IPS DF 6.9 (cell line): Measurements from ENCODE around the gene OR2S2.
"Not testable (repeated sequence)": the region's sequence is repeated elsewhere in the genome, so short reads cannot be mapped to it uniquely, and the experiment has no call there.

Experiments
- DNase-seq: peaks from one replicate; pipeline ENCODE4 v3.0.0-alpha.2; 2013; ENCODE audit warnings: low read depth, low spot score
- H3K27ac ChIP-seq: one replicate; pipeline ENCODE4 v1.5.1; 2013; ENCODE audit warnings: low read length, control low read depth
- H3K27me3 ChIP-seq: 2 replicates; pipeline ENCODE4 v1.6.1; 2013; ENCODE audit warnings: mild to moderate bottlenecking, low read length; ENCODE audit not compliant: control insufficient read depth, insufficient read depth
- H3K36me3 ChIP-seq: 2 replicates; pipeline ENCODE4 v1.6.1; 2013; ENCODE audit warnings: low read length; ENCODE audit not compliant: control insufficient read depth, insufficient read depth
- H3K4me1 ChIP-seq: 2 replicates; pipeline ENCODE4 v1.6.1; 2013; ENCODE audit warnings: low read length; ENCODE audit not compliant: control insufficient read depth, insufficient read depth
- H3K4me3 ChIP-seq: 2 replicates; pipeline ENCODE4 v1.5.1; 2013; ENCODE audit warnings: mild to moderate bottlenecking, low read length
- H3K9me3 ChIP-seq: 2 replicates; pipeline ENCODE4 v1.6.1; 2013; ENCODE audit warnings: low read length, inconsistent platforms; ENCODE audit not compliant: control insufficient read depth, insufficient read depth
- WGBS: extraction: QIAGEN DNeasy Blood & Tissue Kit; methylation state at CpG from one replicate; pipeline ENCODE4 v1.1.7; 2013; ENCODE audit warnings: mixed read lengths, missing lambda C conversion rate; ENCODE audit not compliant: insufficient read length, insufficient coverage; 5-methylcytosine and 5-hydroxymethylcytosine counted together

The OR2S2 gene, protein sequence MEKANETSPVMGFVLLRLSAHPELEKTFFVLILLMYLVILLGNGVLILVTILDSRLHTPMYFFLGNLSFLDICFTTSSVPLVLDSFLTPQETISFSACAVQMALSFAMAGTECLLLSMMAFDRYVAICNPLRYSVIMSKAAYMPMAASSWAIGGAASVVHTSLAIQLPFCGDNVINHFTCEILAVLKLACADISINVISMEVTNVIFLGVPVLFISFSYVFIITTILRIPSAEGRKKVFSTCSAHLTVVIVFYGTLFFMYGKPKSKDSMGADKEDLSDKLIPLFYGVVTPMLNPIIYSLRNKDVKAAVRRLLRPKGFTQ

DNA sequence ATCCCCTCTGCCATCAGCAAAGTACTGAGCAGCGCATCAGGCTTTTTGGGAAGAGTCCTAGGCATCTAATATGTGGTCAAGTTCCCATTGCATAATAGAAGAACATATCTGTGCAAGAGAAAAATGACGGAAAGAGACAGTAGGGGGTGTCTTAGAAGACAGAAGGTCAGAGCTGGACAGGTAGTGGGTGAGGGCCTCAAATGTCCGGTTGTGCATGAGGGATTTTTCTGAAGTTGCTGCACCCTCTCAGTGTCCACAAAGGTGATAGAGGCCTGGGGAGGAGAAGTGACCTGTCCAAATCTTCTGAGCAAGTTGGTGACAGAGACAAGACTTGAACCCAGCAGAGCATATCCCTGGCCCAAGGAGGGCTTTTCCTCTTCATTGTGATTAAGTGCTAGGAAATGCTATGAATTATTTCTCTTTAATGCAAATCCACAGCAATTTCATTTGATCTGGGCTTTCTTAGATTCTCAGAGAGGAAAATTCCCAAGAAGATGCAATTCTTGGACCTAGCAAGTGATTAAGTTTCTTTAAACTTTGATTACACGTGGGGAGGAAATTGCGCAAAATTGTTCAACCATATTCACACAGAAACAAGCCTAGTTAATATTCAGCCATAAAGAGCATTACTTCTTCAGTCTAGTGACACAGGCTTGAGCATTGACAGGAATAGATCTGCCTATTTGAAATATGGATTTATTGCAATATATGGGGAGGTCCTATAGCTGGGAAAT is at the start of gene OR2S2:
Gene OR2S2 (minus strand): TSS at position 51 of the 734 bp plus-strand sequence. CDS start 56 bp downstream, outside the sequence.
- peaks cover 2% of the 10 kb centered on the region for H3K4me1 ChIP-seq
- H3K27me3 ChIP-seq = no peaks in the 10 kb centered on the region
- no CpG with 5 or more reads among the region's 5 CpGs for WGBS
- no peaks in the 10 kb centered on the region for H3K36me3 ChIP-seq
- no peak for DNase-seq
- H3K27ac ChIP-seq = no peak within 1 kb of the TSS
- H3K9me3 ChIP-seq = no peaks in the 10 kb centered on the region
- no peak within 1 kb of the TSS for H3K4me3 ChIP-seq

- WGBS = no CpG with 5 or more reads among the region's 1 CpG
Measured at GRCh38 chr9:36007316-36007708, 49.4 kb upstream of the OR2S2 start.

DNA sequence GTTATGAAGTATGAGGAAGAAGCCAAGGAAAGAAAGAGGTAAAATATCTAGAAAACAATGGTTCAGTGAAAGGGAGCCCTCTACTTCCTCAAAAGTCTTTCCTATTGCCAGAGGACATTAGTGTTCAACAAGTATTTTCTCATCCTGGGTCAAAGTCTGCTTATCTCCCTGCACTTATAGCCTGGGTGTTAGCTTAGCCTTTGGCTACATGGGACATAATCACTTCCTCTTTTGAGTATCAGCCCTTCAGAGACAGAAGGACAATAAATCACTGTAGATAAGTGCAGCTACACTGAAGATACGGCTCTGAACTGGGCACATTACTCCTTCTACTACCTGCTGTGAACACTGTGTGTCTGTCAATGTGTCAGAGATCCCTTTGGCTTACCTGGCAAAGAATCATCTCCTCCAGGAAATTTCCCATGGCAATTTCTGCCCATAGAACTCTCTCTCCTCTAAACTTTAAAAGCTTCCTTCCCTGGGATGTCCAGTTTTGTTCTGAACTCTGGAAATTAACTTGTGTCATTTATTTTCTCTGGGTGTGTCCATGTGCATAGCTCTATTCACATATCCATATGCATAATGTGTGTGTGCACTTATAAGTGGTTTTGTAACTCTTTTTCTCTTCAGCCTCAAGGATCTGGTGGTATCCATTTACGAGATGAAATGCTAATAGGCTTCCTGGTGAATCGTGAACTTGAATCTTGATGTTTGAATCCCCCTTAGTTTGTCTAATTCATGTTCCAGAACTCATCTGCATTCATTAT is 48.8 kb upstream of the OR2S2 start:
- WGBS = no CpG with 5 or more reads among the region's 3 CpGs
- Histone ChIP-seq H3K27me3 (no peaks in the 10 kb centered on the region), H3K4me3 (no peak overlapping the region), H3K4me1 (no peaks in the 10 kb centered on the region), H3K9me3 (no peaks in the 10 kb centered on the region), H3K36me3 (no peaks in the 10 kb centered on the region), H3K27ac (no peak overlapping the region)
- DNase-seq = no peak

More at GRCh38 chr9:36007316-36007708, 49.4 kb upstream of the OR2S2 start:
- no peak for DNase-seq
- Histone ChIP-seq H3K4me1 (no peaks in the 10 kb centered on the region), H3K4me3 (no peak overlapping the region), H3K27ac (no peak overlapping the region), H3K36me3 (no peaks in the 10 kb centered on the region), H3K27me3 (no peaks in the 10 kb centered on the region), H3K9me3 (no peaks in the 10 kb centered on the region)

GRCh38 chr9:36005891-36006290 is 47.9 kb upstream of the OR2S2 start:
- Histone ChIP-seq H3K4me3 (no peak overlapping the region), H3K27me3 (no peaks in the 10 kb centered on the region), H3K4me1 (no peaks in the 10 kb centered on the region), H3K27ac (no peak overlapping the region), H3K36me3 (no peaks in the 10 kb centered on the region), H3K9me3 (no peaks in the 10 kb centered on the region)
- no peak for DNase-seq
- WGBS = no CpG with 5 or more reads among the region's 1 CpG

DNA sequence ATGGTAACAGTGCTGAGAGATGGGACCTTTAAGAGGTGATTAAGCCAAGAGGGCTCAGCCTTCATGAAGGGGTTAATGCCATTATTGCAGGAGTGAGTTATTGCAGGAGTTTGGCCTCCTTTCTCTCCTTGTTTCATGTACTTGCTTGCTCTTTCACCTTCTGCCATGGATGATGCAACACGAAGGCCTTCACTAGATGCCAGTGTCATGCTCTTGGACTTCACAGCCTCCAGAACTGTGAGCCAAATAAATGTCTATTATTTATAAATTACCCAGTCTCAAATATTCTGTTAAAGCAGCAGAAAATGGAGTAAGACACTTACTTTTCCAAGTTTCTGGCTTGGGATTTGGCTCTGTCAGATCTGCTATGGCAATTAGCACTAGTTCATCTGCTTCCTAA is 40.4 kb upstream of the OR2S2 start:
- no peak overlapping the region for H3K4me3 ChIP-seq
- no peaks in the 10 kb centered on the region for H3K36me3 ChIP-seq
- no peaks in the 10 kb centered on the region for H3K27me3 ChIP-seq
- no peaks in the 10 kb centered on the region for H3K9me3 ChIP-seq
- H3K4me1 ChIP-seq = no peaks in the 10 kb centered on the region
- H3K27ac ChIP-seq = no peak overlapping the region
- no peak for DNase-seq
- WGBS = no CpG with 5 or more reads among the region's 1 CpG

DNA sequence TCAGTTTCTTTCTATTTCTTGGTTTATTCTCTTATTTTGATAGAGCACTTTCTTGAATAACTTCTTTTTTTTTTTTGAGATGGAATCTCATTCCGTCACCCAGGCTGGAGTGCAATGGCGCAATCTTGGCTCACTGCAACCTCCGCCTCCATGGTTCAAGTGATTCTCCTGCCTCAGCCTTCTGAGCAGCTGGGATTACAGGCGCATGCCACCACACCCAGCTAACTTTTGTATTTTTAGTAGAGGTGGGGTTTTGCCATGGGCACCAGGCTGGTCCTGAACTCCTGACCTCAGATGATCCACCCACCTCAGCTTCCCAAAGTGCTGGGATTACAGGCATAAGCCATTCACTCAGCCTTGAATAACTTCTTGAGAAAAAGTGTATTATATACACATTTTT is 39.1 kb upstream of the OR2S2 start:
- H3K9me3 ChIP-seq, H3K36me3 ChIP-seq, H3K27ac ChIP-seq, H3K27me3 ChIP-seq, DNase-seq, H3K4me1 ChIP-seq, H3K4me3 ChIP-seq: not testable (repeated sequence)
- WGBS = no CpG with 5 or more reads among the region's 4 CpGs

DNA sequence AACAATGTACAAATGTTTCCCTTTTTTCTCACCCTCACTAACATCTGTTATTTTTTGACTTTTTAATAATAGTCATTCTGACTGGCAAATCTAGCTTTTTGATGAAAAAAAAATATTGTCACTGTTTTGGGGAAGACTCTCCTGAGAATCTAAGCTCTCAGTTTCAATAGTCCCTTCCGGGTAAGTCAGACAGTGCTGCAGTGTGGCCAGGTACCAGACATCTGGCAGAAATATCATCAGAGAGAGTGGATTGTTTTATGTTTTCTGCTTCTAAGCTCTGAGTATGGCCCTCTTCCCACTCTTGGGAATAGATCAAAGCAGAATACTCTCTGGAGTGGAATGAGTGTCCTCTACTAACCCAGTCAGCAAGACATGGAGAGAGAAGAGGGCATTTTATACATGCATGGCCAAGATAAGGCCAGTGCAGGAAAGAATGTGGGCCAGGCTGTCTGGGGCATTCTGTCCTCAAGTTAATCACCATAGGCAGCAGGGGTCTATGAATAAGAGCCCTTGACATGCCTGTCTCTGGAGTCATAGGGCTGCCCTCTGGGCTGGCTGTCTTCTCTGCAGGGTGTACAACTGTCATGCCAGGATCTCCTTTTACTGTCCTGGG is 38.5 kb upstream of the OR2S2 start:
- Histone ChIP-seq H3K4me1 (no peaks in the 10 kb centered on the region), H3K4me3 (no peak overlapping the region), H3K36me3 (no peaks in the 10 kb centered on the region), H3K9me3 (no peaks in the 10 kb centered on the region), H3K27me3 (no peaks in the 10 kb centered on the region), H3K27ac (no peak overlapping the region)
- DNase-seq = no peak
- WGBS = no CpG with 5 or more reads among the region's 1 CpG

DNA sequence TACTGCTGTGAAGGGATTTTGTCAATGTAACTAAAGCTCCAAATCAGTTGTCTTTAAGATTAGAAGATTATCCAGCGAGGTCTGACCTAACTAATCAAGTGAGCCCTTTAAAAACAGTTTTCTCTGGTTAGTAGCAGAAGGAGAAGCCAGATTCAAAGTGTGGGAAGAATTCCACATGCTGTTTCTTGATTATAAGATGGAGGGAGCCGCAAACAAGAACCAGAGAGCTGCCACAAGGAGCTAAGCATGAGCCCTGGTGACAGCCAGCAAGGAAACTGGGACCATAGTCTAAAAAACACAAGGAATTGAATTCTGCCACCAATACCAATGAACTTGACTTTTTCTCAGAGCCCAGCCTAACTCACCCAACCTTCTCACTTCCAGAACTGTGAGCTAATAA is 37.0 kb upstream of the OR2S2 start:
- no peak for DNase-seq
- H3K4me1 ChIP-seq = no peaks in the 10 kb centered on the region
- no peaks in the 10 kb centered on the region for H3K9me3 ChIP-seq
- no peak overlapping the region for H3K4me3 ChIP-seq
- H3K27ac ChIP-seq = no peak overlapping the region
- WGBS = no CpG with 5 or more reads among the region's 2 CpGs
- H3K27me3 ChIP-seq = no peaks in the 10 kb centered on the region
- H3K36me3 ChIP-seq = no peaks in the 10 kb centered on the region

DNA sequence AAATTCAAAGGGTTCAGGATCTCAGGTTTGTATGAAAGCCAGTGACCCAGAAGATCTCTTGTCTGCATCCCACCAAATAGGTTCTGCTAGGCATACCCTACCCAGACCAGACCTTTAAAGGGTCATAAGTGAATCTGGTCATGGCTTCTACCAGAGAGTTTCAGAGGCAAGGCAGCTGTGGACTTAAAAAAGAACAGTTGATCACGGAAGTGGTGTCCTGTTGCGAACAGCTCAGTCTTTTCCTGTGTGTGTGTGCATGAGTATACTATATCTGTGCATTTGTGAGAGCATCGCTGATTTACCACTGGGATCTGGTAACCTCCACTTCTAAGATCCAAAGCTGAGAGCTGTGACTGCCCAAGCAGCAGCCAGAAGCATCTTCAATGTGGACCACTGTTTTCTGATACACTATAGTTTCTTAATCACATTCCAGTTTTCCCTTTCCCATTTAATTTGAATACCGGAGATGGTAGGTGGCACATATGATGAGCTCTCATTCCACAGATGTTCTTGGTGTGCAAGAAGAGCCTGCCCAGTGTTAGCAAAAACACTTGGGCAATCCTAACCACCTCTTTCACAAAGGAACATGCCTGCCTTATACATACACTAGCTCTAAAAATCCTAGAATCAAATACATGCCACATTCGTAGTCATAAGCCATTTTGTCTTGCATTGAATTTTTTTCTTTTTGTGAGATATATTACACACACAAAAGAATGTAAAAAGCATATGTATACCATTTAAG is 36.2 kb upstream of the OR2S2 start:
- H3K36me3 ChIP-seq = no peaks in the 10 kb centered on the region
- no peak for DNase-seq
- no peaks in the 10 kb centered on the region for H3K4me1 ChIP-seq
- H3K4me3 ChIP-seq = no peak overlapping the region
- WGBS = no CpG with 5 or more reads among the region's 5 CpGs
- H3K27me3 ChIP-seq = no peaks in the 10 kb centered on the region
- no peak overlapping the region for H3K27ac ChIP-seq
- no peaks in the 10 kb centered on the region for H3K9me3 ChIP-seq

DNA sequence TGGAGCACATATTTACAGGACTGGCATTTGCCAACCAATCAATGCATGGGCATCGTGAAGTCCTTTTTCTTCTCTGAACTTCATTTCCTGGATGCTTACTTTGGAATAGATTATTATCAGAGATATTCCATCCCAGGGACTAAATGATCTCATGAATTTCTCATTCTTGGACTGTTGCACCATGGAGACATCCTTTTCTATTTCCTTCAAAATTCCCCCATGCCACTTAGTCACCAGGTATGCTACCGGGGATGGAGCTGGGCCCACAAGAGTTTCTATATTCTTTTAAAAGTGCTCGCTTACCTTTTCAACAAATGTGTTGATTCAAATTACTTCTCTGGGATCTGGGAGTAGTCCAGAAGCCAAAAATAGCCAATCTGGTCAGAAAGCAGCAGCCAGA is 35.2 kb upstream of the OR2S2 start:
- H3K9me3 ChIP-seq = not testable (repeated sequence)

More for the DNA sequence above, 35.2 kb upstream of the OR2S2 start:
- not testable (repeated sequence) for H3K27me3 ChIP-seq, DNase-seq, H3K27ac ChIP-seq, H3K36me3 ChIP-seq, H3K4me1 ChIP-seq, H3K4me3 ChIP-seq
- WGBS = no CpG with 5 or more reads among the region's 3 CpGs
